Body of pancreas (tissue), 4 donors: ENCODE measurements around the gene ITLN2.

ENCODE experiments used
- POLR2A ChIP-seq, 3 donors: fragments of 450-650 bp; IDR thresholded peaks; one replicate each; pipeline ENCODE4 v1.6.1; 2016; ENCODE audit warnings: antibody characterized with exemption in 3 of 3, mild to moderate bottlenecking in 2 of 3
- TF ChIP-seq, protein P1 (sequence below), 7 experiments: fragments of 450-650 bp in 4 of 7; fragments of 200-600 bp in 3 of 7; sonication (generic) in 3 of 7; IDR thresholded peaks; one replicate each; pipeline ENCODE4 v1.5.1; 2016 to 2019; ENCODE audit warnings: antibody characterized with exemption in 7 of 7

DNA sequence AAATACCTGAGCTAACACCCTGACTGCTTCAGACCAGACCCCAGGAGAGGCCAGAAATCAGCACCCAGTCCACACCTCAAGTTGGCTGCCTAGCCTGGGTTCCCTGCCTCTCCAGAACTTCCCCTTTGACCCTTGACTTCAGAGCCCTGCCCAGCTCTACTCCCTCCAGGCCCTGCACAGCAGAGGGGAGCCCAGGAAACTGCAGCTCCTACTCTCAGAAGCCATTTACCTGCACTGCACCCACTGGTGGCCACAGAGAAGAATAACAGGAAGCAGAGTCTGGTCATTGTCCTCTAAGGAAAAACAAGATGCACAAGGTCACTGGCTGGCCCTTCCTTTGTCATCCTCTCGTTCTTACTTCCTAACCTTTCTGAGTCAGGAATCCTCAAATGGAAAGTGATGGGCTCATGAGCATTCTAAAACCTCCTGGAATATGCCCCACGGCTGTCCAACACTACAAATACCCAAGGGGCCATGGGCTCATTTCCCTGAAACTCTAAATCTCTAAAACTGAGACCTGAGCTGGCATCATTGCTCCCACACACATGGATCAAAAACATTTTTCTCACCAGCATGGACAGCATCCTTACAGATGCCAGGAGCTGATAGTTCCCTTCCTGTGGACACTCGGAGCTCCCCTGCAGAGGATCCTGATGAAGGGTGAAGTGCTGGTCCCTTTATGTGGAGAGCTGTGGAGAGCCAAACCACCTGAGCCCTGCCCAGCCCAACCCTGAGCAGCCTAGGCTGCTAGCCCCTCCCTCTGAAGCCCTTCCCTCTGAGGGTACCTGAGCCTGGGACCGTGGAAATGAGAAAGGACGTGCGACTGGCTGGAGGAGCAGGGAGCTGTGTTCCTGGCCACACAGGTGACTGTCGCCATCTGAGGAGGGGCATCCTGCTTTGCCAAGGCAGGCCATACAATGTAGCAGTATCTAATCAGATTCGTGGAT lies at the start of gene ITLN2:
- TF ChIP-seq, protein P1, sequence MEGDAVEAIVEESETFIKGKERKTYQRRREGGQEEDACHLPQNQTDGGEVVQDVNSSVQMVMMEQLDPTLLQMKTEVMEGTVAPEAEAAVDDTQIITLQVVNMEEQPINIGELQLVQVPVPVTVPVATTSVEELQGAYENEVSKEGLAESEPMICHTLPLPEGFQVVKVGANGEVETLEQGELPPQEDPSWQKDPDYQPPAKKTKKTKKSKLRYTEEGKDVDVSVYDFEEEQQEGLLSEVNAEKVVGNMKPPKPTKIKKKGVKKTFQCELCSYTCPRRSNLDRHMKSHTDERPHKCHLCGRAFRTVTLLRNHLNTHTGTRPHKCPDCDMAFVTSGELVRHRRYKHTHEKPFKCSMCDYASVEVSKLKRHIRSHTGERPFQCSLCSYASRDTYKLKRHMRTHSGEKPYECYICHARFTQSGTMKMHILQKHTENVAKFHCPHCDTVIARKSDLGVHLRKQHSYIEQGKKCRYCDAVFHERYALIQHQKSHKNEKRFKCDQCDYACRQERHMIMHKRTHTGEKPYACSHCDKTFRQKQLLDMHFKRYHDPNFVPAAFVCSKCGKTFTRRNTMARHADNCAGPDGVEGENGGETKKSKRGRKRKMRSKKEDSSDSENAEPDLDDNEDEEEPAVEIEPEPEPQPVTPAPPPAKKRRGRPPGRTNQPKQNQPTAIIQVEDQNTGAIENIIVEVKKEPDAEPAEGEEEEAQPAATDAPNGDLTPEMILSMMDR (IDR thresholded peaks at IDR 0.05) = peak; percentile 27 to 64 (median 57)
- no peak for TF ChIP-seq POLR2A (IDR thresholded peaks at IDR 0.05)
